ENCODE results near the gene GORAB.

The GORAB gene

GRCh38 chr1:170531758-170532657, at the start of gene GORAB:
TSS of gene GORAB (plus strand) at chr1:170532166. CDS start at chr1:170532224, 58 bp downstream.
- Mint-ChIP-seq H3K4me3 (no peak within 1 kb of the TSS), H3K36me3 (ENCODE audit: low read depth) (peaks cover 16% of the 10 kb centered on the region), H3K4me1 (ENCODE audit: low read depth) (peaks cover 23% of the 10 kb centered on the region), H3K27ac (no peak within 1 kb of the TSS), H3K9me3 (no peaks in the 10 kb centered on the region), H3K27me3 (no peaks in the 10 kb centered on the region)
- DNase-seq: peak; percentile 90

GRCh38 chr1:170483051-170483450, 48.9 kb upstream of the GORAB start:
- H3K36me3 Mint-ChIP-seq (ENCODE audit: low read depth): no peaks in the 10 kb centered on the region
- no peak for DNase-seq
- H3K4me1 Mint-ChIP-seq (ENCODE audit: low read depth): no peaks in the 10 kb centered on the region
- no peaks in the 10 kb centered on the region for H3K9me3 Mint-ChIP-seq
- H3K27ac Mint-ChIP-seq: no peak overlapping the region
- peaks cover 28% of the 10 kb centered on the region for H3K27me3 Mint-ChIP-seq
- H3K4me3 Mint-ChIP-seq: no peak overlapping the region

- H3K36me3 Mint-ChIP-seq (ENCODE audit: low read depth): no peaks in the 10 kb centered on the region
- no peak overlapping the region for H3K4me3 Mint-ChIP-seq
- H3K9me3 Mint-ChIP-seq: no peaks in the 10 kb centered on the region
- DNase-seq: no peak
- H3K27ac Mint-ChIP-seq: no peak overlapping the region
- H3K4me1 Mint-ChIP-seq (ENCODE audit: low read depth): no peaks in the 10 kb centered on the region
- H3K27me3 Mint-ChIP-seq: peaks cover 36% of the 10 kb centered on the region
These were observed 44.5 kb upstream of the GORAB start for GRCh38 chr1:170487503-170487902.

- no peak for DNase-seq
- Mint-ChIP-seq H3K9me3 (no peaks in the 10 kb centered on the region), H3K27ac (no peak overlapping the region), H3K36me3 (ENCODE audit: low read depth) (no peaks in the 10 kb centered on the region), H3K27me3 (peaks cover 26% of the 10 kb centered on the region), H3K4me1 (ENCODE audit: low read depth) (peaks cover 7% of the 10 kb centered on the region), H3K4me3 (no peak overlapping the region)
These were observed 40.7 kb upstream of the GORAB start for GRCh38 chr1:170491291-170491690.

- Mint-ChIP-seq H3K4me1 (ENCODE audit: low read depth) (peaks cover 7% of the 10 kb centered on the region), H3K36me3 (ENCODE audit: low read depth) (no peaks in the 10 kb centered on the region), H3K27me3 (peaks cover 19% of the 10 kb centered on the region), H3K9me3 (no peaks in the 10 kb centered on the region), H3K27ac (no peak overlapping the region), H3K4me3 (no peak overlapping the region)
- no peak for DNase-seq
These were observed 37.6 kb upstream of the GORAB start for GRCh38 chr1:170494369-170494768.

- H3K27me3 Mint-ChIP-seq: peaks cover 13% of the 10 kb centered on the region
- H3K4me1 Mint-ChIP-seq (ENCODE audit: low read depth): peaks cover 7% of the 10 kb centered on the region
- DNase-seq: no peak
These were observed 37.0 kb upstream of the GORAB start for GRCh38 chr1:170495006-170495405.

GRCh38 chr1:170498876-170499275, 33.1 kb upstream of the GORAB start:
- H3K4me1 Mint-ChIP-seq (ENCODE audit: low read depth): peaks cover 7% of the 10 kb centered on the region
- H3K36me3 Mint-ChIP-seq (ENCODE audit: low read depth): no peaks in the 10 kb centered on the region
- no peak overlapping the region for H3K27ac Mint-ChIP-seq
- H3K27me3 Mint-ChIP-seq: peaks cover 23% of the 10 kb centered on the region
- no peaks in the 10 kb centered on the region for H3K9me3 Mint-ChIP-seq
- no peak for DNase-seq
- no peak overlapping the region for H3K4me3 Mint-ChIP-seq

More at GRCh38 chr1:170495006-170495405, 37.0 kb upstream of the GORAB start:
- H3K36me3 Mint-ChIP-seq (ENCODE audit: low read depth): no peaks in the 10 kb centered on the region
- H3K9me3 Mint-ChIP-seq: no peaks in the 10 kb centered on the region
- H3K4me3 Mint-ChIP-seq: no peak overlapping the region
- no peak overlapping the region for H3K27ac Mint-ChIP-seq

- H3K27me3 Mint-ChIP-seq: peaks cover 44% of the 10 kb centered on the region
- H3K9me3 Mint-ChIP-seq: peaks cover 2% of the 10 kb centered on the region
- no peak overlapping the region for H3K27ac Mint-ChIP-seq
- no peaks in the 10 kb centered on the region for H3K36me3 Mint-ChIP-seq (ENCODE audit: low read depth)
- no peak for DNase-seq
- no peak overlapping the region for H3K4me3 Mint-ChIP-seq
- H3K4me1 Mint-ChIP-seq (ENCODE audit: low read depth): no peaks in the 10 kb centered on the region
These were observed 28.3 kb upstream of the GORAB start for GRCh38 chr1:170503665-170504064.

GRCh38 chr1:170510163-170510562, 21.8 kb upstream of the GORAB start:
- no peak overlapping the region for H3K27ac Mint-ChIP-seq

GRCh38 chr1:170511038-170511437, 20.9 kb upstream of the GORAB start:
- H3K4me1 Mint-ChIP-seq (ENCODE audit: low read depth): no peaks in the 10 kb centered on the region
- no peaks in the 10 kb centered on the region for H3K36me3 Mint-ChIP-seq (ENCODE audit: low read depth)
- no peak for DNase-seq
- no peak overlapping the region for H3K27ac Mint-ChIP-seq
- no peaks in the 10 kb centered on the region for H3K9me3 Mint-ChIP-seq
- H3K4me3 Mint-ChIP-seq: no peak overlapping the region
- H3K27me3 Mint-ChIP-seq: peaks cover 35% of the 10 kb centered on the region

More at GRCh38 chr1:170510163-170510562, 21.8 kb upstream of the GORAB start:
- Mint-ChIP-seq H3K36me3 (ENCODE audit: low read depth) (no peaks in the 10 kb centered on the region), H3K27me3 (peaks cover 41% of the 10 kb centered on the region), H3K9me3 (peaks cover 1% of the 10 kb centered on the region), H3K4me1 (ENCODE audit: low read depth) (no peaks in the 10 kb centered on the region), H3K4me3 (no peak overlapping the region)
- DNase-seq: no peak

- H3K9me3 Mint-ChIP-seq: no peaks in the 10 kb centered on the region
- H3K4me3 Mint-ChIP-seq: no peak overlapping the region
- H3K27ac Mint-ChIP-seq: no peak overlapping the region
- H3K27me3 Mint-ChIP-seq: peaks cover 21% of the 10 kb centered on the region
- H3K4me1 Mint-ChIP-seq (ENCODE audit: low read depth): no peaks in the 10 kb centered on the region
- DNase-seq: no peak
- no peaks in the 10 kb centered on the region for H3K36me3 Mint-ChIP-seq (ENCODE audit: low read depth)
These were observed 18.8 kb upstream of the GORAB start for GRCh38 chr1:170513138-170513537.

GRCh38 chr1:170518185-170518834, 13.7 kb upstream of the GORAB start:
- no peak overlapping the region for H3K4me3 Mint-ChIP-seq
- H3K36me3 Mint-ChIP-seq (ENCODE audit: low read depth): no peaks in the 10 kb centered on the region
- no peaks in the 10 kb centered on the region for H3K4me1 Mint-ChIP-seq (ENCODE audit: low read depth)
- H3K27ac Mint-ChIP-seq: no peak overlapping the region
- no peak for DNase-seq
- H3K27me3 Mint-ChIP-seq: peaks cover 35% of the 10 kb centered on the region
- no peaks in the 10 kb centered on the region for H3K9me3 Mint-ChIP-seq

- DNase-seq: no peak
- no peaks in the 10 kb centered on the region for H3K36me3 Mint-ChIP-seq (ENCODE audit: low read depth)
- no peaks in the 10 kb centered on the region for H3K9me3 Mint-ChIP-seq
- H3K4me1 Mint-ChIP-seq (ENCODE audit: low read depth): no peaks in the 10 kb centered on the region
- no peak overlapping the region for H3K4me3 Mint-ChIP-seq
- H3K27ac Mint-ChIP-seq: no peak overlapping the region
- peaks cover 35% of the 10 kb centered on the region for H3K27me3 Mint-ChIP-seq
These were observed 13.0 kb upstream of the GORAB start for GRCh38 chr1:170518965-170519364.

- Mint-ChIP-seq H3K36me3 (ENCODE audit: low read depth) (no peaks in the 10 kb centered on the region), H3K4me1 (ENCODE audit: low read depth) (no peaks in the 10 kb centered on the region), H3K9me3 (no peaks in the 10 kb centered on the region), H3K4me3 (no peak overlapping the region), H3K27me3 (peaks cover 42% of the 10 kb centered on the region), H3K27ac (no peak overlapping the region)
- no peak for DNase-seq
These were observed 11.4 kb upstream of the GORAB start for GRCh38 chr1:170520601-170521000.

GRCh38 chr1:170521818-170522217, 10.1 kb upstream of the GORAB start:
- no peak for DNase-seq
- H3K4me3 Mint-ChIP-seq: no peak overlapping the region
- H3K27ac Mint-ChIP-seq: no peak overlapping the region
- H3K36me3 Mint-ChIP-seq (ENCODE audit: low read depth): no peaks in the 10 kb centered on the region
- no peaks in the 10 kb centered on the region for H3K4me1 Mint-ChIP-seq (ENCODE audit: low read depth)
- no peaks in the 10 kb centered on the region for H3K9me3 Mint-ChIP-seq
- peaks cover 42% of the 10 kb centered on the region for H3K27me3 Mint-ChIP-seq
